ENCODE results near the gene AKR1C3. TPM values are rescaled to one million over a fixed set of nuclear protein-coding genes. Genes with fewer than 3 reads are reported as not detected.

Gene AKR1C3
- total RNA-seq, 5 donors from 2014 or later (not counting 1 experiment from before 2014, with no cell fraction given): 1.1 to 13.6 (median 4.2) TPM

- Histone ChIP-seq H3K36me3 (ENCODE audit: control insufficient read depth in 2 of 2, extremely low read depth in 1 of 2, insufficient read depth in 1 of 2, low read length in 1 of 2) (no peaks in the 10 kb centered on the region), H3K27me3 (replicated peaks in 1 of 2; ENCODE audit: control insufficient read depth in 2 of 2, extremely low read depth in 1 of 2, insufficient read depth in 2 of 2, low read length in 1 of 2) (no peaks in the 10 kb centered on the region), H3K4me3 (ENCODE audit: control insufficient read depth in 1 of 2, extremely low read depth in 1 of 2, low read length in 1 of 2) (no peak overlapping the region), H3K27ac (ENCODE audit: low read length) (no peak overlapping the region), H3K4me1 (ENCODE audit: control insufficient read depth in 1 of 2, extremely low read depth in 1 of 2, insufficient read depth in 2 of 2, low read length in 2 of 2) (no peaks in the 10 kb centered on the region), H3K9me3 (peaks cover 2% of the 10 kb centered on the region)
- WGBS (ENCODE audit: insufficient coverage): no CpG with 5 or more reads among the region's 3 CpGs
- peaks cover 0 to 2% of the 10 kb centered on the region in 2 donors for H3K27me3 Mint-ChIP-seq
- no peaks in the 10 kb centered on the region for H3K4me1 Mint-ChIP-seq
- no peak for DNase-seq
- no peak for ATAC-seq (replicated peaks in 1 of 4)
- POLR2A ChIA-PET: no interaction called here
- H3K4me3 Mint-ChIP-seq: no peak overlapping the region
- H3K27ac Mint-ChIP-seq: no peak overlapping the region
- CTCF ChIA-PET: no interaction called here
- H3K36me3 Mint-ChIP-seq: no peaks in the 10 kb centered on the region
- H3K9me3 Mint-ChIP-seq: peaks cover 0 to 11% (median 6%) of the 10 kb centered on the region in 3 donors
These were observed 56.9 kb downstream of the AKR1C3 start for GRCh38 chr10:5151076-5151475.

- H3K9me3 ChIP-seq: no peaks in the 10 kb centered on the region
- ChIA-PET CTCF (no interaction called here), POLR2A (no interaction called here)
These were observed 61.7 kb downstream of the AKR1C3 start for GRCh38 chr10:5155951-5156350.

More at GRCh38 chr10:5155951-5156350, 61.7 kb downstream of the AKR1C3 start:
- 40% methylated on average over 1 of the region's 1 CpG for WGBS (ENCODE audit: insufficient coverage)
- Mint-ChIP-seq H3K4me1 (no peaks in the 10 kb centered on the region), H3K27ac (no peak overlapping the region), H3K4me3 (no peak overlapping the region), H3K27me3 (peaks cover 3 to 13% of the 10 kb centered on the region in 2 donors), H3K36me3 (no peaks in the 10 kb centered on the region), H3K9me3 (peaks cover 0 to 3% (median 3%) of the 10 kb centered on the region in 3 donors)
- Histone ChIP-seq H3K27ac (ENCODE audit: low read length) (no peak overlapping the region), H3K4me1 (ENCODE audit: control insufficient read depth in 1 of 2, extremely low read depth in 1 of 2, insufficient read depth in 2 of 2, low read length in 2 of 2) (no peaks in the 10 kb centered on the region), H3K36me3 (ENCODE audit: control insufficient read depth in 2 of 2, extremely low read depth in 1 of 2, insufficient read depth in 1 of 2, low read length in 1 of 2) (no peaks in the 10 kb centered on the region), H3K27me3 (replicated peaks in 1 of 2; ENCODE audit: control insufficient read depth in 2 of 2, extremely low read depth in 1 of 2, insufficient read depth in 2 of 2, low read length in 1 of 2) (no peaks in the 10 kb centered on the region), H3K4me3 (ENCODE audit: control insufficient read depth in 1 of 2, extremely low read depth in 1 of 2, low read length in 1 of 2) (no peak overlapping the region)
- ATAC-seq (replicated peaks in 1 of 4): no peak
- no peak for DNase-seq

Other genes with a start within 250 kb of the AKR1C3 start
- 1 to 10 TPM; 1.1 to 4.8 (median 3.0) TPM for gene AKR1C1, start 131.0 kb upstream of the AKR1C3 start, total RNA-seq
- gene AKR1C2, start 90.6 kb upstream of the AKR1C3 start, total RNA-seq: under 1 TPM in 3 of 5 donors, not detected in 2; 0.15 to 0.47 (median 0.41) TPM
- gene AKR1C8, start 90.7 kb downstream of the AKR1C3 start, total RNA-seq: 1 to 10 TPM in 3 of 5 donors, under 1 TPM in 1, not detected in 1; 0.46 to 2.0 (median 1.6) TPM
- under 1 TPM in 1 of 5 donors, not detected in 4; 0.23 TPM for gene AKR1C4, start 102.4 kb downstream of the AKR1C3 start, total RNA-seq

All from T-cell (primary cell).